Omental fat pad (tissue), 4 donors: ENCODE data around the gene AHSG. TPM values are rescaled to one million over a fixed set of nuclear protein-coding genes. Genes with fewer than 3 reads are reported as not detected.
"Not testable (repeated sequence)": the region's sequence is repeated elsewhere in the genome, so short reads cannot be mapped to it uniquely, and the experiment has no call there.

Source experiments
- ATAC-seq: fragments of 150-250 bp; one replicate; pipeline ENCODE4 v1.9.1; 2016; ENCODE audit warnings: mild to moderate bottlenecking, moderate library complexity; ENCODE audit not compliant: low FRiP score
- DNase-seq: peaks from one replicate; pipeline ENCODE4 v3.0.0-alpha.2; 2019; ENCODE audit warnings: low spot score
- CTCF ChIP-seq, 3 donors: fragments of 450-650 bp; IDR thresholded peaks; one replicate each; pipeline ENCODE4 v1.5.1; 2016 to 2017; ENCODE audit warnings: antibody characterized with exemption in 3 of 3, mild to moderate bottlenecking in 3 of 3, moderate library complexity in 2 of 3
- total RNA-seq, 4 donors: library from RNA; depleted of rRNA; stranded (reverse); fragments of >200 nt; gene quantifications; one replicate each; pipeline ENCODE4 v1.1.0, GENCODE V29; 2016

AHSG gene
- total RNA-seq, 4 donors from 2014 or later, result not detected

- no peak for DNase-seq
- TF ChIP-seq CTCF (IDR thresholded peaks at IDR 0.05), result no peak
- no peak for ATAC-seq
Measured at GRCh38 chr3:186570941-186571643, 41.8 kb upstream of the AHSG start.

GRCh38 chr3:186571644-186572013, 41.2 kb upstream of the AHSG start:
- no peak for TF ChIP-seq CTCF (IDR thresholded peaks at IDR 0.05)
- ATAC-seq (no peak), DNase-seq (no peak)

GRCh38 chr3:186577521-186577920, 35.3 kb upstream of the AHSG start:
- no peak for TF ChIP-seq CTCF (IDR thresholded peaks at IDR 0.05)
- DNase-seq, result no peak
- ATAC-seq, result no peak

- no peak for TF ChIP-seq CTCF (IDR thresholded peaks at IDR 0.05)
- DNase-seq (no peak), ATAC-seq (no peak)
Measured at GRCh38 chr3:186580785-186581184, 32.1 kb upstream of the AHSG start.

- no peak for TF ChIP-seq CTCF (IDR thresholded peaks at IDR 0.05)
- ATAC-seq, result no peak
- DNase-seq, result no peak
Measured at GRCh38 chr3:186582541-186582940, 30.3 kb upstream of the AHSG start.

- DNase-seq (no peak), ATAC-seq (no peak)
- TF ChIP-seq CTCF (IDR thresholded peaks at IDR 0.05), result no peak
Measured at GRCh38 chr3:186583831-186584230, 29.0 kb upstream of the AHSG start.

GRCh38 chr3:186586245-186586644, 26.6 kb upstream of the AHSG start:
- not testable (repeated sequence) for DNase-seq, ATAC-seq
